Measurements from ENCODE around the gene INAFM2.

The INAFM2 gene

GRCh38 chr15:40340740-40341400, 17.4 kb downstream of the INAFM2 start, which contains the start of gene CCDC9B:
CCDC9B (minus strand) TSS chr15:40340939; CDS start chr15:40340819, 120 bp downstream.
- TF ChIP-seq SIN3A (IDR thresholded peaks at IDR 0.05; ENCODE audit: borderline replicate concordance, insufficient read depth, low read length) (no peak), POLR2AphosphoS5 (IDR thresholded peaks at IDR 0.05; ENCODE audit: low read depth, low read length) (no peak), TAF1 (IDR thresholded peaks at IDR 0.05; ENCODE audit: borderline replicate concordance, insufficient read depth, low read length) (no peak), REST (IDR thresholded peaks at IDR 0.05; ENCODE audit: insufficient read depth in 1 of 2, low read depth in 2 of 2, low read length in 2 of 2) (no peak), FOXP2 (optimal IDR thresholded peaks at IDR 0.05; ENCODE audit: borderline replicate concordance, extremely low read depth, extremely low read length, insufficient read depth) (no peak)

- TF ChIP-seq SIN3A (IDR thresholded peaks at IDR 0.05; ENCODE audit: borderline replicate concordance, insufficient read depth, low read length) (no peak), REST (IDR thresholded peaks at IDR 0.05; ENCODE audit: insufficient read depth in 1 of 2, low read depth in 2 of 2, low read length in 2 of 2) (no peak), FOXP2 (optimal IDR thresholded peaks at IDR 0.05; ENCODE audit: borderline replicate concordance, extremely low read depth, extremely low read length, insufficient read depth) (no peak), TAF1 (IDR thresholded peaks at IDR 0.05; ENCODE audit: borderline replicate concordance, insufficient read depth, low read length) (no peak), POLR2AphosphoS5 (IDR thresholded peaks at IDR 0.05; ENCODE audit: low read depth, low read length) (no peak)
Measured at GRCh38 chr15:40342416-40343320, 19.2 kb downstream of the INAFM2 start.

- no peak; the same call in 1 of the 2 replicates for TF ChIP-seq POLR2AphosphoS5 (IDR thresholded peaks at IDR 0.05; ENCODE audit: low read depth, low read length)
- no peak for TF ChIP-seq FOXP2 (optimal IDR thresholded peaks at IDR 0.05; ENCODE audit: borderline replicate concordance, extremely low read depth, extremely low read length, insufficient read depth)
- TF ChIP-seq REST (IDR thresholded peaks at IDR 0.05; ENCODE audit: insufficient read depth in 1 of 2, low read depth in 2 of 2, low read length in 2 of 2) = 0 out of 4 replicates have a peak, but pooled peaks of 1 of the 2 experiments have one; percentile 19
- TF ChIP-seq SIN3A (IDR thresholded peaks at IDR 0.05; ENCODE audit: borderline replicate concordance, insufficient read depth, low read length) = no peak
- TF ChIP-seq TAF1 (IDR thresholded peaks at IDR 0.05; ENCODE audit: borderline replicate concordance, insufficient read depth, low read length) = no peak
Measured at GRCh38 chr15:40343512-40343911, 20.0 kb downstream of the INAFM2 start.

- TF ChIP-seq REST (IDR thresholded peaks at IDR 0.05; ENCODE audit: insufficient read depth in 1 of 2, low read depth in 2 of 2, low read length in 2 of 2) = no peak
- TF ChIP-seq POLR2AphosphoS5 (IDR thresholded peaks at IDR 0.05; ENCODE audit: low read depth, low read length) = no peak
- TF ChIP-seq TAF1 (IDR thresholded peaks at IDR 0.05; ENCODE audit: borderline replicate concordance, insufficient read depth, low read length) = no peak
Measured at GRCh38 chr15:40344217-40344616, 20.7 kb downstream of the INAFM2 start.
